Mesendoderm (in vitro differentiated cells): ENCODE data around the gene SLC16A1.

ENCODE experiments used
- DNase-seq: peaks from one replicate; pipeline ENCODE4 v3.0.0; 2013
- H2AK5ac ChIP-seq: 2 replicates; pipeline ENCODE4 v1.6.1; 2013; ENCODE audit warnings: low read length, inconsistent platforms
- H2BK120ac ChIP-seq: 2 replicates; pipeline ENCODE4 v1.6.1; 2013; ENCODE audit warnings: low read depth, mild to moderate bottlenecking, low read length, moderate library complexity, mixed read lengths
- H2BK15ac ChIP-seq: replicated peaks from 2 replicates; pipeline ENCODE4 v1.6.1; 2013; ENCODE audit warnings: low read depth, mild to moderate bottlenecking, moderate library complexity
- H2BK5ac ChIP-seq: 2 replicates; pipeline ENCODE4 v1.6.1; 2013; ENCODE audit warnings: low read length, inconsistent platforms
- H3K18ac ChIP-seq: 2 replicates; pipeline ENCODE4 v1.6.1; 2013; ENCODE audit warnings: mild to moderate bottlenecking, low read length, mixed read lengths
- H3K23ac ChIP-seq: one replicate; pipeline ENCODE4 v1.6.1; 2013; ENCODE audit warnings: low read length
- H3K27ac ChIP-seq: 2 replicates; pipeline ENCODE4 v1.5.1; 2013; ENCODE audit warnings: low read depth, mild to moderate bottlenecking, inconsistent platforms, low read length, moderate library complexity
- H3K27me3 ChIP-seq: 2 replicates; pipeline ENCODE4 v1.6.1; 2013; ENCODE audit warnings: low read length, control low read depth, mild to moderate bottlenecking, inconsistent platforms; ENCODE audit not compliant: insufficient read depth, poor library complexity
- H3K36me3 ChIP-seq: 2 replicates; pipeline ENCODE4 v1.6.1; 2013; ENCODE audit warnings: low read length, inconsistent platforms; ENCODE audit not compliant: control insufficient read depth, insufficient read depth
- H3K4ac ChIP-seq: one replicate; pipeline ENCODE4 v1.6.1; 2013; ENCODE audit warnings: low read depth, mild to moderate bottlenecking, low read length, moderate library complexity
- H3K4me1 ChIP-seq: 2 replicates; pipeline ENCODE4 v1.6.1; 2013; ENCODE audit warnings: low read depth, low read length, inconsistent platforms; ENCODE audit not compliant: control insufficient read depth
- H3K4me2 ChIP-seq: 2 replicates; pipeline ENCODE4 v1.6.1; 2013; ENCODE audit warnings: low read length
- H3K4me3 ChIP-seq: 2 replicates; pipeline ENCODE4 v1.5.1; 2013; ENCODE audit warnings: mild to moderate bottlenecking, low read length
- H3K56ac ChIP-seq: one replicate; pipeline ENCODE4 v1.6.1; 2013; ENCODE audit warnings: low read length
- H3K79me1 ChIP-seq: 2 replicates; pipeline ENCODE4 v1.6.1; 2013; ENCODE audit warnings: low read length, inconsistent platforms
- H3K79me2 ChIP-seq: 2 replicates; pipeline ENCODE4 v1.6.1; 2013; ENCODE audit warnings: mild to moderate bottlenecking, low read length; ENCODE audit not compliant: control insufficient read depth, insufficient read depth
- H3K9ac ChIP-seq: 2 replicates; pipeline ENCODE4 v1.6.1; 2013; ENCODE audit warnings: low read length, inconsistent platforms
- H4K5ac ChIP-seq: one replicate; pipeline ENCODE4 v1.6.1; 2013; ENCODE audit warnings: low read length
- H4K8ac ChIP-seq: one replicate; pipeline ENCODE4 v1.6.1; 2013; ENCODE audit warnings: low read depth, mild to moderate bottlenecking, control low read depth, low read length, moderate library complexity
- WGBS: extraction: QIAGEN DNeasy Blood & Tissue Kit; methylation state at CpG from one replicate; pipeline ENCODE4 v1.1.7; 2013; ENCODE audit warnings: low lambda C conversion rate, missing lambda C conversion rate; ENCODE audit not compliant: insufficient coverage; ENCODE audit errors: extremely low coverage; 5-methylcytosine and 5-hydroxymethylcytosine counted together

SLC16A1 gene

DNA sequence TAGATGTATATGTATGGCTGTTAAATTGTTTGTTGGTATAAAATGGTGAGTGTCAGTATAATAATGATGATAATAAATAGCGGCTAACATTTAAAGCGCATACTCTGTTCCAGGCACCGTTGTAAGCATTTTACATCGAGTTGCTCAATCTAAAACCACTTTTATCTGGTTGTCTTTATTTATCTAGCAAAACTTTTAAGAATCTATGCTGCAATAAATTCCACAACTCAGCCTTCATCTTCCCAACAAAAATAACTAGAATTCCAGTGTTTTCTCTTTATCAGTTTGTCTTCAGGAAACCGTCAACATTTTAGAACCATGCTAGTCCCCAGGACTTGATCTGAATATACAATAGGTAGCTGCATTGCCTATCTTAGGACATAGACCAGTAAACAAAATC lies 19.3 kb upstream of the SLC16A1 start:
- H3K4me3 ChIP-seq, result no peak overlapping the region
- no peak overlapping the region for H2BK5ac ChIP-seq
- H3K18ac ChIP-seq, result no peak overlapping the region
- H2BK120ac ChIP-seq, result no peak overlapping the region
- no peak overlapping the region for H4K8ac ChIP-seq
- H3K27me3 ChIP-seq, result no peaks in the 10 kb centered on the region
- WGBS, result 100% methylated on average over 1 of the region's 5 CpGs
- no peak overlapping the region for H3K4ac ChIP-seq
- no peak overlapping the region for H3K23ac ChIP-seq
- no peak overlapping the region for H4K5ac ChIP-seq
- no peak overlapping the region for H3K9ac ChIP-seq
- H3K27ac ChIP-seq, result no peak overlapping the region
- H3K79me1 ChIP-seq, result no peaks in the 10 kb centered on the region
- H3K4me1 ChIP-seq, result no peaks in the 10 kb centered on the region
- H2BK15ac ChIP-seq, result no peak overlapping the region
- H3K36me3 ChIP-seq, result no peaks in the 10 kb centered on the region
- no peak overlapping the region for H3K4me2 ChIP-seq
- DNase-seq, result peak; percentile 25
- H3K79me2 ChIP-seq, result no peaks in the 10 kb centered on the region
- no peak overlapping the region for H3K56ac ChIP-seq
- H2AK5ac ChIP-seq, result no peak overlapping the region

DNA sequence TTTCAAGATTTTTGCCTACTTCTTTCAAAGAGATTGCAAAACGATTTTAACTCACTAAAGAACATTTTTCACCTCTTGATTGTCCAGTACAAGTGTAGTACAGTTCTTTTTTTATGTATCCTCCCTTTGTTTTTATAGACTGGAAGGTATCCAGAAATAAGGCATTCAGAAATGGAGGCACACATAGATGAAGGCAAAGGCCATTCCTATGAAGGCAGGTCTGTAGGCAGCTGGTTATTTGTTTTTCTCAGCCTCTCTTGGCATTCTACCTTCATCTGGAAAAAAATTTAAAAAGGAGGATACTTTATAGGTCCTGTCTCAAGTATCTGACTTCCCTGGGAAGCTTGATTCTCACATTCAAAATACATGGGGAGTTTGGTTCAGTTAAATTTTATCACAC lies 18.6 kb upstream of the SLC16A1 start:
- Histone ChIP-seq H3K23ac (no peak overlapping the region), H2BK120ac (no peak overlapping the region), H3K9ac (no peak overlapping the region), H3K27me3 (no peaks in the 10 kb centered on the region), H3K4ac (no peak overlapping the region), H3K56ac (no peak overlapping the region), H2BK15ac (no peak overlapping the region), H3K27ac (no peak overlapping the region), H3K18ac (no peak overlapping the region), H3K4me1 (no peaks in the 10 kb centered on the region), H3K4me3 (no peak overlapping the region), H3K79me2 (no peaks in the 10 kb centered on the region), H4K8ac (no peak overlapping the region), H4K5ac (no peak overlapping the region), H2BK5ac (no peak overlapping the region), H3K79me1 (no peaks in the 10 kb centered on the region), H2AK5ac (no peak overlapping the region), H3K4me2 (no peak overlapping the region), H3K36me3 (no peaks in the 10 kb centered on the region)
- WGBS, result no CpG with 5 or more reads among the region's 1 CpG
- DNase-seq, result no peak

DNA sequence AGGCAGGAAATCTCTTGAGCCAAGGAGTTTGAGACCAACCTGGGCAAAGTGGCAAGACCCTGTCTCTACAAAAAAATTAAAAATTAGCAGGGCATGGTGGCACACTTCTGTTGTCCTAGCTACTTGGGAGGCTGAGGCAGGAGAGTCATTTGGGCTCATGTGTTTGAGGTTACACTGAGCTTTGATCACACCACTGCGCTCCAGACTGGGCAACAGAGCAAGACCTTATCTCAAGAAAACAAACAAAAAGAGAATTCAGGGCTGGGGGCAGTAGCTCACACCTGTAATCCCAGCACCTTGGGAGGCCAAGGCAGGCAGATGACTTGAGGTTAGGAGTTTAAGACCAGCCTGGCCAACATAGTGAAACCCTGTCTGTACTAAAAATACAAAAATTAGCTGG lies 17.8 kb upstream of the SLC16A1 start:
- no CpG with 5 or more reads among the region's 1 CpG for WGBS
- no peak overlapping the region for H3K27ac ChIP-seq

DNA sequence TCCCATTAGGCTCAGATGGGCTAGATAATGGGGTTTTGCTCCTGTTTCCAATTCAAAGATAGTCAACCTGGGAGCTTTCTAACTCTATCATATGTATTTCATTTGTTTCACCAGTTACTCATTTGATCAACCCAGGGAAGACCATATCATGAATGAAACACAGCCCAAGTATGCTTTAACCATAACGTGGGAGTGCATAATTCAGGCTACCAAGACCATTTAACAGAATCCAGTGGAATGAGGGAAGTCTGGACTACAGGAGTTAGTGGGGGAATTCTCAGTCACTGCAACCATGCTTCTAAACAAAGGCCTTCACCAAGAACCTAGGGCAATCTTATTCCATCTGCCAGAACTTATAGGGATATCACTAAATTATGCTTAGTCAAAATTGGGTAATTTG lies 15.0 kb upstream of the SLC16A1 start:
- Histone ChIP-seq H3K27me3 (no peaks in the 10 kb centered on the region), H3K79me1 (no peaks in the 10 kb centered on the region), H3K4me2 (no peak overlapping the region), H2BK15ac (no peak overlapping the region), H2AK5ac (no peak overlapping the region), H3K4me3 (no peak overlapping the region), H3K79me2 (no peaks in the 10 kb centered on the region), H3K23ac (no peak overlapping the region), H3K56ac (no peak overlapping the region), H3K4me1 (no peaks in the 10 kb centered on the region), H2BK120ac (no peak overlapping the region), H4K5ac (no peak overlapping the region), H3K9ac (no peak overlapping the region), H3K27ac (no peak overlapping the region), H4K8ac (no peak overlapping the region), H3K18ac (no peak overlapping the region), H3K36me3 (peaks cover 2% of the 10 kb centered on the region), H3K4ac (no peak overlapping the region), H2BK5ac (no peak overlapping the region)
- WGBS, result no CpG with 5 or more reads among the region's 1 CpG
- DNase-seq, result no peak

More for the DNA sequence above, 17.8 kb upstream of the SLC16A1 start:
- Histone ChIP-seq H2BK120ac (no peak overlapping the region), H2BK5ac (no peak overlapping the region), H3K23ac (no peak overlapping the region), H3K18ac (no peak overlapping the region), H3K4ac (no peak overlapping the region), H3K79me2 (no peaks in the 10 kb centered on the region), H3K27me3 (no peaks in the 10 kb centered on the region), H4K5ac (no peak overlapping the region), H2BK15ac (no peak overlapping the region), H3K4me3 (no peak overlapping the region), H3K9ac (no peak overlapping the region), H4K8ac (no peak overlapping the region), H3K4me1 (no peaks in the 10 kb centered on the region), H3K79me1 (no peaks in the 10 kb centered on the region), H2AK5ac (no peak overlapping the region), H3K56ac (no peak overlapping the region), H3K4me2 (no peak overlapping the region), H3K36me3 (no peaks in the 10 kb centered on the region)
- no peak for DNase-seq

DNA sequence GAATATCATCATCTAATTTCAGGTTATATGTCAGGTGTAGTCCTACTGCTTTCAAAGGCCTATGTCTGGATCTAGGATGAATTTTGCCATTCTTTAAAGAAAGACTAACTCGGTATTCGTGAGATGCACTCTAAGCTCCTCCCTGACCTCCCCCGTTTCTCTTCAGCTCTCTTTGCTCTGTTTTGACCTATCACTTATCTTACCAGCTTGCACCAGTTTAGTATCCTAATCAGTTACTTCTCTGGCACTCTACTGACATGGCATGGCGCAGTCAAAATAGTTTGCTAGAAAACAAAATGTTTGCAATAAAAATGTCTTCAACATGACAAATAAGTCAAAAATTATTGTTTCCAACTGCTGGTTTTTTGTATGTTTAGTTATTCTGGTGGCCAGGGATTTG lies 8.4 kb upstream of the SLC16A1 start:
- Histone ChIP-seq H3K36me3 (peaks cover 2% of the 10 kb centered on the region), H3K9ac (no peak overlapping the region), H3K27me3 (no peaks in the 10 kb centered on the region), H2BK15ac (no peak overlapping the region), H2BK120ac (no peak overlapping the region), H3K4me2 (no peak overlapping the region), H3K4me1 (no peaks in the 10 kb centered on the region), H3K79me2 (peaks cover 2% of the 10 kb centered on the region), H3K4ac (no peak overlapping the region), H4K5ac (no peak overlapping the region), H2AK5ac (no peak overlapping the region), H2BK5ac (no peak overlapping the region), H4K8ac (no peak overlapping the region), H3K18ac (no peak overlapping the region), H3K56ac (no peak overlapping the region), H3K23ac (no peak overlapping the region), H3K79me1 (no peaks in the 10 kb centered on the region), H3K27ac (no peak overlapping the region), H3K4me3 (no peak overlapping the region)
- no CpG with 5 or more reads among the region's 4 CpGs for WGBS
- no peak for DNase-seq

DNA sequence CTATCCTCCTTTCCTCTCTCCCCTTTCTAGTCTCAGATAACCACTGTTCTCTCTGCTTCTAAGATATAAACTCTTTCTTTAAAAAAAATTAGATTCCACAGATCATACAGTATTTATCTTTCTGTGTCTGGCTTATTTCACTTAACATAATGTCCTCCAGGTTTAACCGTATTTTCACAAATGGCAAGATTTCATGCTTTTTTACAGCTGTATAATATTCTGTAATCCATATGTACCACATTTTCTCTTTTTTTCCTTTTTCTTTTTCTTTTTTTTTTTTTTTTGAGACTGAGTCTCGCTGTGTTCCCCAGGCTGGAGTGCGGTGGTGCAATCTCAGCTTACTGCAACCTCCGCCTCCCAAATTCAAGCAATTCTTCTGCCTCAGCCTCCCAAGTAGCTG lies 5.1 kb upstream of the SLC16A1 start:
- DNase-seq, result no peak
- H4K5ac ChIP-seq, result no peak overlapping the region
- peaks cover 18% of the 10 kb centered on the region for H3K79me2 ChIP-seq
- no peaks in the 10 kb centered on the region for H3K27me3 ChIP-seq
- no peak overlapping the region for H2BK5ac ChIP-seq
- no peak overlapping the region for H3K9ac ChIP-seq
- H3K56ac ChIP-seq, result no peak overlapping the region
- H3K23ac ChIP-seq, result no peak overlapping the region
- H3K4me3 ChIP-seq, result no peak overlapping the region
- H2AK5ac ChIP-seq, result no peak overlapping the region
- no peaks in the 10 kb centered on the region for H3K36me3 ChIP-seq
- H2BK15ac ChIP-seq, result no peak overlapping the region
- H3K18ac ChIP-seq, result no peak overlapping the region
- H3K27ac ChIP-seq, result no peak overlapping the region
- no peak overlapping the region for H2BK120ac ChIP-seq
- no peak overlapping the region for H4K8ac ChIP-seq
- H3K79me1 ChIP-seq, result no peaks in the 10 kb centered on the region
- WGBS, result no CpG with 5 or more reads among the region's 4 CpGs
- no peak overlapping the region for H3K4me2 ChIP-seq
- no peak overlapping the region for H3K4ac ChIP-seq
- peaks cover 2% of the 10 kb centered on the region for H3K4me1 ChIP-seq
